ENCODE results near the gene BEAN1.
"Not testable (repeated sequence)": the region's sequence is repeated elsewhere in the genome, so short reads cannot be mapped to it uniquely, and the experiment has no call there.

BEAN1 gene

GRCh38 chr16:66508914-66509496, 81.9 kb downstream of the BEAN1 start:
- DNase-seq (ENCODE audit: low spot score): no peak

GRCh38 chr16:66509576-66509975, 82.5 kb downstream of the BEAN1 start:
- DNase-seq (ENCODE audit: low spot score): no peak

GRCh38 chr16:66510298-66510697, 83.2 kb downstream of the BEAN1 start:
- DNase-seq (ENCODE audit: low spot score): no peak

- DNase-seq (ENCODE audit: low spot score): no peak
These were observed 83.9 kb downstream of the BEAN1 start for GRCh38 chr16:66510711-66511601.

- DNase-seq (ENCODE audit: low spot score): peak; percentile 82
These were observed 84.6 kb downstream of the BEAN1 start for GRCh38 chr16:66511602-66512271.

- no peak for DNase-seq (ENCODE audit: low spot score)
These were observed 85.4 kb downstream of the BEAN1 start for GRCh38 chr16:66512272-66513110.

GRCh38 chr16:66513111-66513723, 86.1 kb downstream of the BEAN1 start:
- DNase-seq (ENCODE audit: low spot score): no peak

- DNase-seq (ENCODE audit: low spot score): not testable (repeated sequence)
These were observed 87.3 kb downstream of the BEAN1 start for GRCh38 chr16:66514391-66514790.

GRCh38 chr16:66514980-66515595, 88.0 kb downstream of the BEAN1 start:
- not testable (repeated sequence) for DNase-seq (ENCODE audit: low spot score)

- peak; percentile 79 for DNase-seq (ENCODE audit: low spot score)
These were observed 88.8 kb downstream of the BEAN1 start for GRCh38 chr16:66515596-66516508.

GRCh38 chr16:66516509-66516807, 89.4 kb downstream of the BEAN1 start:
- no peak for DNase-seq (ENCODE audit: low spot score)

GRCh38 chr16:66516808-66517585, 89.9 kb downstream of the BEAN1 start:
- peak; percentile 94 for DNase-seq (ENCODE audit: low spot score)

GRCh38 chr16:66517586-66518263, 90.6 kb downstream of the BEAN1 start:
- no peak for DNase-seq (ENCODE audit: low spot score)

GRCh38 chr16:66519482-66520373, 92.6 kb downstream of the BEAN1 start:
- no peak for DNase-seq (ENCODE audit: low spot score)

GRCh38 chr16:66520406-66521170, 93.5 kb downstream of the BEAN1 start:
- no peak for DNase-seq (ENCODE audit: low spot score)

- DNase-seq (ENCODE audit: low spot score): no peak
These were observed 94.2 kb downstream of the BEAN1 start for GRCh38 chr16:66521252-66521713.

All from GM03348 (cell line).